Osteoblast (primary cell): ENCODE data around the gene POLR1E. TPM values are rescaled to one million over a fixed set of nuclear protein-coding genes. Genes with fewer than 3 reads are reported as not detected.

ENCODE experiments used
- DNase-seq: peaks from one replicate; pipeline ENCODE4 v3.0.0; 2011; ENCODE audit warnings: low spot score, mixed read lengths; ENCODE audit not compliant: insufficient read length; ENCODE audit errors: missing footprints
- H2AFZ ChIP-seq: 2 replicates; pipeline ENCODE4 v1.6.0; 2011; ENCODE audit warnings: mild to moderate bottlenecking, low read length
- H3K27ac ChIP-seq: 2 replicates; pipeline ENCODE4 v1.5.1; 2011; ENCODE audit warnings: mild to moderate bottlenecking, low read depth, low read length, moderate library complexity
- H3K27me3 ChIP-seq: 2 replicates; pipeline ENCODE4 v1.6.0; 2012; ENCODE audit warnings: mild to moderate bottlenecking, control low read depth, inconsistent platforms, low read length, moderate library complexity; ENCODE audit not compliant: insufficient read depth
- H3K36me3 ChIP-seq: 2 replicates; pipeline ENCODE4 v1.5.1; 2011; ENCODE audit warnings: mild to moderate bottlenecking, low read length, control low read depth, moderate library complexity; ENCODE audit not compliant: insufficient read depth
- H3K4me1 ChIP-seq: 2 replicates; pipeline ENCODE4 v1.5.1; 2011; ENCODE audit warnings: mild to moderate bottlenecking, low read length, control low read depth, moderate library complexity; ENCODE audit not compliant: insufficient read depth
- H3K4me2 ChIP-seq: 2 replicates; pipeline ENCODE4 v1.6.0; 2011; ENCODE audit warnings: mild to moderate bottlenecking, low read length; ENCODE audit not compliant: insufficient read depth
- H3K4me3 ChIP-seq: fragments of 200-600 bp; sonication (generic); 3 replicates; pipeline ENCODE4 v1.5.1; 2012; ENCODE audit warnings: mild to moderate bottlenecking, low read length, inconsistent platforms; ENCODE audit not compliant: insufficient read depth
- H3K79me2 ChIP-seq: 2 replicates; pipeline ENCODE4 v1.6.0; 2012; ENCODE audit warnings: mild to moderate bottlenecking, low read length, control low read depth, inconsistent platforms; ENCODE audit not compliant: insufficient read depth
- H3K9me3 ChIP-seq: 2 replicates; pipeline ENCODE4 v1.5.1; 2011; ENCODE audit warnings: low read depth, low read length, control low read depth
- H4K20me1 ChIP-seq: 2 replicates; pipeline ENCODE4 v1.6.0; 2012; ENCODE audit warnings: mild to moderate bottlenecking, low read length, control low read depth; ENCODE audit not compliant: insufficient read depth
- total RNA-seq: library from RNA; depleted of rRNA; stranded (reverse); fragments of >200 nt; gene quantifications from 2 replicates; pipeline ENCODE4 v1.2.3, GENCODE V29; 2012
- TF ChIP-seq, protein P1 (sequence below): IDR thresholded peaks from 2 replicates; pipeline ENCODE4 v1.5.1; 2011; ENCODE audit warnings: mild to moderate bottlenecking, low read depth, low read length, moderate library complexity; ENCODE audit errors: extremely low read depth

The POLR1E gene
- total RNA-seq, 1 donor = 33.3 TPM

- DNase-seq = no peak
- Histone ChIP-seq H3K27me3 (no peaks in the 10 kb centered on the region), H3K9me3 (no peaks in the 10 kb centered on the region), H3K79me2 (no peaks in the 10 kb centered on the region), H4K20me1 (no peaks in the 10 kb centered on the region), H2AFZ (no peak overlapping the region), H3K4me1 (no peaks in the 10 kb centered on the region), H3K4me3 (no peak overlapping the region), H3K27ac (no peak overlapping the region), H3K4me2 (no peak overlapping the region), H3K36me3 (peaks cover 79% of the 10 kb centered on the region)
- TF ChIP-seq, protein P1, sequence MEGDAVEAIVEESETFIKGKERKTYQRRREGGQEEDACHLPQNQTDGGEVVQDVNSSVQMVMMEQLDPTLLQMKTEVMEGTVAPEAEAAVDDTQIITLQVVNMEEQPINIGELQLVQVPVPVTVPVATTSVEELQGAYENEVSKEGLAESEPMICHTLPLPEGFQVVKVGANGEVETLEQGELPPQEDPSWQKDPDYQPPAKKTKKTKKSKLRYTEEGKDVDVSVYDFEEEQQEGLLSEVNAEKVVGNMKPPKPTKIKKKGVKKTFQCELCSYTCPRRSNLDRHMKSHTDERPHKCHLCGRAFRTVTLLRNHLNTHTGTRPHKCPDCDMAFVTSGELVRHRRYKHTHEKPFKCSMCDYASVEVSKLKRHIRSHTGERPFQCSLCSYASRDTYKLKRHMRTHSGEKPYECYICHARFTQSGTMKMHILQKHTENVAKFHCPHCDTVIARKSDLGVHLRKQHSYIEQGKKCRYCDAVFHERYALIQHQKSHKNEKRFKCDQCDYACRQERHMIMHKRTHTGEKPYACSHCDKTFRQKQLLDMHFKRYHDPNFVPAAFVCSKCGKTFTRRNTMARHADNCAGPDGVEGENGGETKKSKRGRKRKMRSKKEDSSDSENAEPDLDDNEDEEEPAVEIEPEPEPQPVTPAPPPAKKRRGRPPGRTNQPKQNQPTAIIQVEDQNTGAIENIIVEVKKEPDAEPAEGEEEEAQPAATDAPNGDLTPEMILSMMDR = no peak
Observed at GRCh38 chr9:37501957-37502596, 16.3 kb downstream of the POLR1E start.

GRCh38 chr9:37503736-37504135 lies 18.0 kb downstream of the POLR1E start:
- Histone ChIP-seq H3K36me3 (peaks cover 62% of the 10 kb centered on the region), H3K4me2 (no peak overlapping the region), H3K27ac (no peak overlapping the region), H3K4me1 (no peaks in the 10 kb centered on the region), H2AFZ (no peak overlapping the region), H3K27me3 (no peaks in the 10 kb centered on the region), H3K4me3 (no peak overlapping the region), H3K9me3 (no peaks in the 10 kb centered on the region), H4K20me1 (no peaks in the 10 kb centered on the region), H3K79me2 (no peaks in the 10 kb centered on the region)
- no peak for DNase-seq
- TF ChIP-seq, protein P1 = no peak

- Histone ChIP-seq H3K9me3 (no peaks in the 10 kb centered on the region), H3K27me3 (no peaks in the 10 kb centered on the region), H4K20me1 (no peaks in the 10 kb centered on the region), H3K36me3 (peaks cover 57% of the 10 kb centered on the region), H2AFZ (no peak overlapping the region), H3K4me2 (no peak overlapping the region), H3K4me1 (no peaks in the 10 kb centered on the region), H3K4me3 (no peak overlapping the region), H3K27ac (no peak overlapping the region), H3K79me2 (no peaks in the 10 kb centered on the region)
- TF ChIP-seq, protein P1 = no peak
- DNase-seq = no peak
Observed at GRCh38 chr9:37504605-37505004, 18.9 kb downstream of the POLR1E start.

DNA sequence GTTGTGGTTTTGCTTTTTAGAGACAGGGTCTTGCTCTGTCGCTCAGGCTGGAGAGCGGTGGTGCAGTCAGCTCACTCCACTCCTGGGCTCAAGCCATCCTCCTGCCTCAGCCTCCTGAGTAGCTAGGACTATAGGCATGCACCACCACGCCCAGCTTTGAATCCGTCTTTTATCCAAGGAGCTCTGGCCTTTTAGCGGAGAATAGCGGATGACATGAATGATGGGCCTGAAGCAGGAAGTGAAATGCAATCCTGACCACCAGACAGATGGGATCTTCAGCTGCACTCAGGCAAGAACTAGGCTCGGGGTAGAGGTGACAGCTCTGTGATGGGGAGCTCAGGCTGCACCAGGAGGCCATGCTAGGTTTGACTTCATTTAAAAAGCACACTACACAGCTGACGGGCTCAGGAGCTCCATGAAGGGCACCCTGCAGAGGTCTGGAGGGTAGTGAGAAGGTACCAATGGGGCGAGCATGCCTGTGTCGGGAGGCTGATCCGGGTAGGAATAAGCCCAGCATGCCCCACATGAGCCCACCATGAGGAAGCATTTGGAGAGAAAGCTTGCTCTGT lies 21.9 kb downstream of the POLR1E start:
- no peak for DNase-seq
- Histone ChIP-seq H3K9me3 (no peaks in the 10 kb centered on the region), H3K4me2 (no peak overlapping the region), H3K27ac (no peak overlapping the region), H2AFZ (no peak overlapping the region), H3K79me2 (no peaks in the 10 kb centered on the region), H3K36me3 (peaks cover 34% of the 10 kb centered on the region), H4K20me1 (no peaks in the 10 kb centered on the region), H3K4me1 (no peaks in the 10 kb centered on the region), H3K4me3 (no peak overlapping the region), H3K27me3 (no peaks in the 10 kb centered on the region)
- TF ChIP-seq, protein P1 = no peak
